GM23338 (cell line): ENCODE measurements around the gene GPR146. TPM values are rescaled to one million over a fixed set of nuclear protein-coding genes. Genes with fewer than 3 reads are reported as not detected.

Experiments used
- ATAC-seq: fragments of 200-7000 bp; cut with Tn5 transposase; 3 replicates; pipeline ENCODE4 v1.9.1; 2020
- DNase-seq: peaks from one replicate; pipeline ENCODE4 v3.0.0-alpha.2; 2015; ENCODE audit warnings: low spot score
- H2AFZ ChIP-seq: fragments of 200-600 bp; sonication (generic); 2 replicates; pipeline ENCODE4 v1.8.0; 2016; ENCODE audit warnings: antibody characterized with exemption, mild to moderate bottlenecking, moderate library complexity
- H3F3A ChIP-seq: fragments of 200-600 bp; sonication (generic); replicated peaks from 2 replicates; pipeline ENCODE4 v1.8.0; 2017; ENCODE audit warnings: antibody characterized with exemption, mixed run types, low read depth
- H3K27ac ChIP-seq: fragments of 200-600 bp; sonication (generic); 2 replicates; pipeline ENCODE4 v1.6.1; 2016; ENCODE audit warnings: low read depth
- H3K27me3 ChIP-seq: fragments of 200-600 bp; sonication (generic); 2 replicates; pipeline ENCODE4 v1.8.0; 2016; ENCODE audit warnings: mild to moderate bottlenecking, mixed run types, moderate library complexity; ENCODE audit not compliant: insufficient read depth
- H3K36me3 ChIP-seq: fragments of 200-600 bp; sonication (generic); 2 replicates; pipeline ENCODE4 v1.8.0; 2016; ENCODE audit warnings: mild to moderate bottlenecking; ENCODE audit not compliant: insufficient read depth
- H3K4me1 ChIP-seq: fragments of 200-600 bp; sonication (generic); 2 replicates; pipeline ENCODE4 v1.8.0; 2016; ENCODE audit warnings: mild to moderate bottlenecking, moderate library complexity; ENCODE audit not compliant: insufficient read depth
- H3K4me2 ChIP-seq: fragments of 200-600 bp; sonication (generic); 2 replicates; pipeline ENCODE4 v1.7.1; 2017; ENCODE audit warnings: mixed run types
- H3K4me3 ChIP-seq: fragments of 200-600 bp; sonication (generic); 2 replicates; pipeline ENCODE4 v1.6.1; 2016; ENCODE audit warnings: mixed run types
- H3K79me2 ChIP-seq: fragments of 200-600 bp; sonication (generic); replicated peaks from 2 replicates; pipeline ENCODE4 v1.8.0; 2017; ENCODE audit warnings: mild to moderate bottlenecking; ENCODE audit not compliant: insufficient read depth
- H3K9me2 ChIP-seq: fragments of 200-600 bp; sonication (generic); 2 replicates; pipeline ENCODE4 v1.8.0; 2017; ENCODE audit not compliant: insufficient read depth
- H4K20me1 ChIP-seq: fragments of 200-600 bp; sonication (generic); replicated peaks from 2 replicates; pipeline ENCODE4 v1.8.0; 2017; ENCODE audit warnings: mild to moderate bottlenecking; ENCODE audit not compliant: insufficient read depth
- H3K27ac Mint-ChIP-seq: 2 replicates; pipeline ENCODE4 v1.8.0; 2020; ENCODE audit warnings: inconsistent platforms, mild to moderate bottlenecking, moderate library complexity, mixed read lengths
- H3K27me3 Mint-ChIP-seq: 3 replicates; pipeline ENCODE4 v1.8.0; 2022; ENCODE audit warnings: low read depth, mild to moderate bottlenecking, moderate library complexity, mixed read lengths, inconsistent platforms; ENCODE audit not compliant: insufficient read depth, poor library complexity
- H3K36me3 Mint-ChIP-seq: 3 replicates; pipeline ENCODE4 v1.8.0; 2021; ENCODE audit warnings: low read depth, mild to moderate bottlenecking, inconsistent platforms, moderate library complexity, mixed read lengths
- H3K4me1 Mint-ChIP-seq: 3 replicates; pipeline ENCODE4 v1.8.0; 2020; ENCODE audit warnings: mild to moderate bottlenecking, inconsistent platforms, mixed read lengths
- H3K4me3 Mint-ChIP-seq: 3 replicates; pipeline ENCODE4 v1.8.0; 2021; ENCODE audit warnings: moderate library complexity, mild to moderate bottlenecking, inconsistent platforms, mixed read lengths
- H3K9me3 Mint-ChIP-seq: 3 replicates; pipeline ENCODE4 v1.8.0; 2020; ENCODE audit warnings: moderate library complexity, mild to moderate bottlenecking, inconsistent platforms, mixed read lengths
- CREB1 ChIP-seq: fragments of 250-450 bp; sonication (Bioruptor Pico); IDR thresholded peaks from 2 replicates; pipeline ENCODE4 v1.5.0; 2020; ENCODE audit warnings: low read depth, mild to moderate bottlenecking, moderate library complexity
- EZH2 ChIP-seq: fragments of 200-600 bp; sonication (generic); IDR thresholded peaks from one replicate; pipeline ENCODE4 v1.8.0; 2017; ENCODE audit warnings: antibody characterized with exemption, mild to moderate bottlenecking, low read depth; ENCODE audit not compliant: unreplicated experiment
- EZH2phosphoT487 ChIP-seq: fragments of 200-600 bp; sonication (generic); IDR thresholded peaks from one replicate; pipeline ENCODE4 v1.8.1; 2018; ENCODE audit warnings: antibody characterized with exemption; ENCODE audit not compliant: unreplicated experiment
- JUNB ChIP-seq: IDR thresholded peaks from one replicate; pipeline ENCODE4 v1.6.1; 2016; ENCODE audit warnings: antibody characterized with exemption; ENCODE audit not compliant: unreplicated experiment
- NANOG ChIP-seq: IDR thresholded peaks from 2 replicates; pipeline ENCODE4 v1.6.1; 2016; ENCODE audit warnings: antibody characterized with exemption, borderline replicate concordance
- POLR2AphosphoS5 ChIP-seq: IDR thresholded peaks from 2 replicates; pipeline ENCODE4 v1.6.1; 2016; ENCODE audit warnings: antibody characterized with exemption, low read depth
- STAT1 ChIP-seq: IDR thresholded peaks from one replicate; pipeline ENCODE4 v1.6.1; 2016; ENCODE audit warnings: antibody characterized with exemption; ENCODE audit not compliant: unreplicated experiment
- ZNF114 ChIP-seq: fragments of 250-450 bp; sonication (Bioruptor Pico); IDR thresholded peaks from 2 replicates; pipeline ENCODE4 v1.5.0; 2020; ENCODE audit warnings: mild to moderate bottlenecking, moderate library complexity
- ZNF331 ChIP-seq: fragments of 250-450 bp; sonication (Bioruptor Pico); IDR thresholded peaks from 2 replicates; pipeline ENCODE4 v1.5.0; 2020; ENCODE audit warnings: low read depth, mild to moderate bottlenecking, moderate library complexity
- polyA plus RNA-seq: library from polyadenylated mRNA; unstranded; fragments of >200 nt; fragmentation: Nextera tagmentation; extraction: Ambion mirVana; gene quantifications from 2 replicates; pipeline ENCODE4 v1.2.1, GENCODE V29; 2016
- total RNA-seq: library from RNA; depleted of rRNA; stranded (reverse); fragments of >200 nt; shearing (Covaris generic); gene quantifications from 2 replicates; pipeline ENCODE4 v1.2.3, GENCODE V29; 2014
- TF ChIP-seq, protein P1 (sequence below): IDR thresholded peaks from one replicate; pipeline ENCODE4 v1.6.1; 2018; ENCODE audit warnings: antibody characterized with exemption; ENCODE audit not compliant: unreplicated experiment
- TF ChIP-seq, protein P2 (sequence below): fragments of 250-450 bp; sonication (Bioruptor Pico); IDR thresholded peaks from 2 replicates; pipeline ENCODE4 v1.5.0; 2020; ENCODE audit warnings: mild to moderate bottlenecking, moderate library complexity
- TF ChIP-seq, protein P3 (sequence below): IDR thresholded peaks from 2 replicates; pipeline ENCODE4 v1.6.1; 2016; ENCODE audit warnings: antibody characterized with exemption
- TF ChIP-seq, protein P4 (sequence below), 2 experiments: fragments of 200-600 bp in 1 of 2; sonication (generic) in 1 of 2; conservative IDR thresholded peaks; 2 replicates each; pipeline versions ENCODE4 v1.5.1 to v1.6.1; 2016 to 2017; ENCODE audit warnings: antibody characterized with exemption in 2 of 2, low read depth in 2 of 2, mild to moderate bottlenecking in 2 of 2, moderate library complexity in 1 of 2

Gene GPR146
- total and polyA plus RNA-seq, 2 experiments from 2014 or later = 0.28 to 0.37 TPM

DNA sequence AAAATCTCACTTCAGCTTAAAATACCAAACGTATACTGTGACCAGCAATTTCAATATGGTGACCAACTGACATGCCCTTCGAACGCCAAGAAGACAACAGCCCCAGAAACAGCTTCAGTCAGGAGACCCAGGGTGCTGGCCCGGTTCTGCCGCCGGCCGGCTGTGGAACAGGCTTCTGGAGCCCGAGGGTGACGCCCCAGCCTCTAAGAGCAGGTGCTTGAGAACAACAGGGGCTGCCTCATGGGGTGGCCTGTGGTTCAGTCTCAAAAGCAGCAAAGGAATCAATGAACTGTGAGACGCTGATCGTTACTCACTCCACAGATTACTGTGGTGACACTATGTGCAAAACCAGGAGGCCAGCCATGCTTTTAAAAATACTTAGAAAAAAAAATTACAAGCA lies 60.8 kb downstream of the GPR146 start:
- peaks cover 4% of the 10 kb centered on the region for H3K27me3 Mint-ChIP-seq
- no peaks in the 10 kb centered on the region; the same call in none of the 2 replicates for H4K20me1 ChIP-seq
- no peak for ATAC-seq

More for the DNA sequence above, 60.8 kb downstream of the GPR146 start:
- H3F3A ChIP-seq = no peaks in the 10 kb centered on the region
- Mint-ChIP-seq H3K36me3 (no peaks in the 10 kb centered on the region; the same call in 2 of the 3 replicates), H3K4me1 (no peaks in the 10 kb centered on the region; the same call in 2 of the 3 replicates), H3K4me3 (no peak overlapping the region), H3K27ac (no peak overlapping the region), H3K9me3 (no peaks in the 10 kb centered on the region)
- H3K4me1 ChIP-seq = no peaks in the 10 kb centered on the region
- no peak overlapping the region for H2AFZ ChIP-seq
- no peak overlapping the region for H3K4me3 ChIP-seq
- no peaks in the 10 kb centered on the region for H3K9me2 ChIP-seq
- DNase-seq = no peak
- peak overlapping the region; percentile 50; the same call in 1 of the 2 replicates for H3K27ac ChIP-seq
- H3K27me3 ChIP-seq = no peaks in the 10 kb centered on the region
- no peak overlapping the region for H3K4me2 ChIP-seq
- peaks cover 50% of the 10 kb centered on the region for H3K79me2 ChIP-seq
- no peak for TF ChIP-seq ZNF331 (CRISPR knock-in tag)
- no peak for TF ChIP-seq CREB1 (CRISPR knock-in tag)
- TF ChIP-seq, protein P1, sequence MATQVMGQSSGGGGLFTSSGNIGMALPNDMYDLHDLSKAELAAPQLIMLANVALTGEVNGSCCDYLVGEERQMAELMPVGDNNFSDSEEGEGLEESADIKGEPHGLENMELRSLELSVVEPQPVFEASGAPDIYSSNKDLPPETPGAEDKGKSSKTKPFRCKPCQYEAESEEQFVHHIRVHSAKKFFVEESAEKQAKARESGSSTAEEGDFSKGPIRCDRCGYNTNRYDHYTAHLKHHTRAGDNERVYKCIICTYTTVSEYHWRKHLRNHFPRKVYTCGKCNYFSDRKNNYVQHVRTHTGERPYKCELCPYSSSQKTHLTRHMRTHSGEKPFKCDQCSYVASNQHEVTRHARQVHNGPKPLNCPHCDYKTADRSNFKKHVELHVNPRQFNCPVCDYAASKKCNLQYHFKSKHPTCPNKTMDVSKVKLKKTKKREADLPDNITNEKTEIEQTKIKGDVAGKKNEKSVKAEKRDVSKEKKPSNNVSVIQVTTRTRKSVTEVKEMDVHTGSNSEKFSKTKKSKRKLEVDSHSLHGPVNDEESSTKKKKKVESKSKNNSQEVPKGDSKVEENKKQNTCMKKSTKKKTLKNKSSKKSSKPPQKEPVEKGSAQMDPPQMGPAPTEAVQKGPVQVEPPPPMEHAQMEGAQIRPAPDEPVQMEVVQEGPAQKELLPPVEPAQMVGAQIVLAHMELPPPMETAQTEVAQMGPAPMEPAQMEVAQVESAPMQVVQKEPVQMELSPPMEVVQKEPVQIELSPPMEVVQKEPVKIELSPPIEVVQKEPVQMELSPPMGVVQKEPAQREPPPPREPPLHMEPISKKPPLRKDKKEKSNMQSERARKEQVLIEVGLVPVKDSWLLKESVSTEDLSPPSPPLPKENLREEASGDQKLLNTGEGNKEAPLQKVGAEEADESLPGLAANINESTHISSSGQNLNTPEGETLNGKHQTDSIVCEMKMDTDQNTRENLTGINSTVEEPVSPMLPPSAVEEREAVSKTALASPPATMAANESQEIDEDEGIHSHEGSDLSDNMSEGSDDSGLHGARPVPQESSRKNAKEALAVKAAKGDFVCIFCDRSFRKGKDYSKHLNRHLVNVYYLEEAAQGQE = no peak
- no peak for TF ChIP-seq ZNF114
- TF ChIP-seq, protein P2, sequence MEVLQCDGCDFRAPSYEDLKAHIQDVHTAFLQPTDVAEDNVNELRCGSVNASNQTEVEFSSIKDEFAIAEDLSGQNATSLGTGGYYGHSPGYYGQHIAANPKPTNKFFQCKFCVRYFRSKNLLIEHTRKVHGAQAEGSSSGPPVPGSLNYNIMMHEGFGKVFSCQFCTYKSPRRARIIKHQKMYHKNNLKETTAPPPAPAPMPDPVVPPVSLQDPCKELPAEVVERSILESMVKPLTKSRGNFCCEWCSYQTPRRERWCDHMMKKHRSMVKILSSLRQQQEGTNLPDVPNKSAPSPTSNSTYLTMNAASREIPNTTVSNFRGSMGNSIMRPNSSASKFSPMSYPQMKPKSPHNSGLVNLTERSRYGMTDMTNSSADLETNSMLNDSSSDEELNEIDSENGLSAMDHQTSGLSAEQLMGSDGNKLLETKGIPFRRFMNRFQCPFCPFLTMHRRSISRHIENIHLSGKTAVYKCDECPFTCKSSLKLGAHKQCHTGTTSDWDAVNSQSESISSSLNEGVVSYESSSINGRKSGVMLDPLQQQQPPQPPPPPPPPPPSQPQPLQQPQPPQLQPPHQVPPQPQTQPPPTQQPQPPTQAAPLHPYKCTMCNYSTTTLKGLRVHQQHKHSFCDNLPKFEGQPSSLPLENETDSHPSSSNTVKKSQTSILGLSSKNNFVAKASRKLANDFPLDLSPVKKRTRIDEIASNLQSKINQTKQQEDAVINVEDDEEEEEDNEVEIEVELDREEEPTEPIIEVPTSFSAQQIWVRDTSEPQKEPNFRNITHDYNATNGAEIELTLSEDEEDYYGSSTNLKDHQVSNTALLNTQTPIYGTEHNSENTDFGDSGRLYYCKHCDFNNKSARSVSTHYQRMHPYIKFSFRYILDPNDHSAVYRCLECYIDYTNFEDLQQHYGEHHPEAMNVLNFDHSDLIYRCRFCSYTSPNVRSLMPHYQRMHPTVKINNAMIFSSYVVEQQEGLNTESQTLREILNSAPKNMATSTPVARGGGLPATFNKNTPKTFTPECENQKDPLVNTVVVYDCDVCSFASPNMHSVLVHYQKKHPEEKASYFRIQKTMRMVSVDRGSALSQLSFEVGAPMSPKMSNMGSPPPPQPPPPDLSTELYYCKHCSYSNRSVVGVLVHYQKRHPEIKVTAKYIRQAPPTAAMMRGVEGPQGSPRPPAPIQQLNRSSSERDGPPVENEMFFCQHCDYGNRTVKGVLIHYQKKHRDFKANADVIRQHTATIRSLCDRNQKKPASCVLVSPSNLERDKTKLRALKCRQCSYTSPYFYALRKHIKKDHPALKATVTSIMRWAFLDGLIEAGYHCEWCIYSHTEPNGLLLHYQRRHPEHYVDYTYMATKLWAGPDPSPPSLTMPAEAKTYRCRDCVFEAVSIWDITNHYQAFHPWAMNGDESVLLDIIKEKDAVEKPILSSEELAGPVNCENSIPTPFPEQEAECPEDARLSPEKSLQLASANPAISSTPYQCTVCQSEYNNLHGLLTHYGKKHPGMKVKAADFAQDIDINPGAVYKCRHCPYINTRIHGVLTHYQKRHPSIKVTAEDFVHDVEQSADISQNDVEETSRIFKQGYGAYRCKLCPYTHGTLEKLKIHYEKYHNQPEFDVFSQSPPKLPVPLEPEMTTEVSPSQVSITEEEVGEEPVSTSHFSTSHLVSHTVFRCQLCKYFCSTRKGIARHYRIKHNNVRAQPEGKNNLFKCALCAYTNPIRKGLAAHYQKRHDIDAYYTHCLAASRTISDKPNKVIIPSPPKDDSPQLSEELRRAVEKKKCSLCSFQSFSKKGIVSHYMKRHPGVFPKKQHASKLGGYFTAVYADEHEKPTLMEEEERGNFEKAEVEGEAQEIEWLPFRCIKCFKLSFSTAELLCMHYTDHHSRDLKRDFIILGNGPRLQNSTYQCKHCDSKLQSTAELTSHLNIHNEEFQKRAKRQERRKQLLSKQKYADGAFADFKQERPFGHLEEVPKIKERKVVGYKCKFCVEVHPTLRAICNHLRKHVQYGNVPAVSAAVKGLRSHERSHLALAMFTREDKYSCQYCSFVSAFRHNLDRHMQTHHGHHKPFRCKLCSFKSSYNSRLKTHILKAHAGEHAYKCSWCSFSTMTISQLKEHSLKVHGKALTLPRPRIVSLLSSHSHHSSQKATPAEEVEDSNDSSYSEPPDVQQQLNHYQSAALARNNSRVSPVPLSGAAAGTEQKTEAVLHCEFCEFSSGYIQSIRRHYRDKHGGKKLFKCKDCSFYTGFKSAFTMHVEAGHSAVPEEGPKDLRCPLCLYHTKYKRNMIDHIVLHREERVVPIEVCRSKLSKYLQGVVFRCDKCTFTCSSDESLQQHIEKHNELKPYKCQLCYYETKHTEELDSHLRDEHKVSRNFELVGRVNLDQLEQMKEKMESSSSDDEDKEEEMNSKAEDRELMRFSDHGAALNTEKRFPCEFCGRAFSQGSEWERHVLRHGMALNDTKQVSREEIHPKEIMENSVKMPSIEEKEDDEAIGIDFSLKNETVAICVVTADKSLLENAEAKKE = no peak
- TF ChIP-seq STAT1 = no peak
- no peak for TF ChIP-seq JUNB
- TF ChIP-seq, protein P3, sequence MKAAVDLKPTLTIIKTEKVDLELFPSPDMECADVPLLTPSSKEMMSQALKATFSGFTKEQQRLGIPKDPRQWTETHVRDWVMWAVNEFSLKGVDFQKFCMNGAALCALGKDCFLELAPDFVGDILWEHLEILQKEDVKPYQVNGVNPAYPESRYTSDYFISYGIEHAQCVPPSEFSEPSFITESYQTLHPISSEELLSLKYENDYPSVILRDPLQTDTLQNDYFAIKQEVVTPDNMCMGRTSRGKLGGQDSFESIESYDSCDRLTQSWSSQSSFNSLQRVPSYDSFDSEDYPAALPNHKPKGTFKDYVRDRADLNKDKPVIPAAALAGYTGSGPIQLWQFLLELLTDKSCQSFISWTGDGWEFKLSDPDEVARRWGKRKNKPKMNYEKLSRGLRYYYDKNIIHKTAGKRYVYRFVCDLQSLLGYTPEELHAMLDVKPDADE = no peak
- TF ChIP-seq NANOG = no peak
- TF ChIP-seq, protein P4, sequence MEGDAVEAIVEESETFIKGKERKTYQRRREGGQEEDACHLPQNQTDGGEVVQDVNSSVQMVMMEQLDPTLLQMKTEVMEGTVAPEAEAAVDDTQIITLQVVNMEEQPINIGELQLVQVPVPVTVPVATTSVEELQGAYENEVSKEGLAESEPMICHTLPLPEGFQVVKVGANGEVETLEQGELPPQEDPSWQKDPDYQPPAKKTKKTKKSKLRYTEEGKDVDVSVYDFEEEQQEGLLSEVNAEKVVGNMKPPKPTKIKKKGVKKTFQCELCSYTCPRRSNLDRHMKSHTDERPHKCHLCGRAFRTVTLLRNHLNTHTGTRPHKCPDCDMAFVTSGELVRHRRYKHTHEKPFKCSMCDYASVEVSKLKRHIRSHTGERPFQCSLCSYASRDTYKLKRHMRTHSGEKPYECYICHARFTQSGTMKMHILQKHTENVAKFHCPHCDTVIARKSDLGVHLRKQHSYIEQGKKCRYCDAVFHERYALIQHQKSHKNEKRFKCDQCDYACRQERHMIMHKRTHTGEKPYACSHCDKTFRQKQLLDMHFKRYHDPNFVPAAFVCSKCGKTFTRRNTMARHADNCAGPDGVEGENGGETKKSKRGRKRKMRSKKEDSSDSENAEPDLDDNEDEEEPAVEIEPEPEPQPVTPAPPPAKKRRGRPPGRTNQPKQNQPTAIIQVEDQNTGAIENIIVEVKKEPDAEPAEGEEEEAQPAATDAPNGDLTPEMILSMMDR (conservative IDR thresholded peaks at IDR 0.05; ENCODE audit: low read depth in 2 of 2) = no peak
- no peak for TF ChIP-seq POLR2AphosphoS5
- TF ChIP-seq EZH2phosphoT487 = no peak
- no peak for TF ChIP-seq EZH2
- H3K36me3 ChIP-seq = no peaks in the 10 kb centered on the region
